HL-60/S4 (cell line): ENCODE data around the gene CENPF.
"Not testable (repeated sequence)": the region's sequence is repeated elsewhere in the genome, so short reads cannot be mapped to it uniquely, and the experiment has no call there.

Source experiments
- in situ Hi-C: fragments of 300-500 bp; cut with MboI; formaldehyde crosslinking; loops from 2 replicates; pipeline ENCODE4 v1.14.3; 2022; ENCODE audit warnings: low sequenced_read_pairs

Gene CENPF

GRCh38 chr1:214610136-214610535 is 7.1 kb downstream of the CENPF start:
- in situ Hi-C loops: not testable (repeated sequence)

- in situ Hi-C loops: no loop called here
These were observed 12.1 kb downstream of the CENPF start for GRCh38 chr1:214615109-214615508.

GRCh38 chr1:214615871-214616270 is 12.9 kb downstream of the CENPF start:
- in situ Hi-C loops: no loop called here

GRCh38 chr1:214617246-214617645 is 14.3 kb downstream of the CENPF start:
- in situ Hi-C loops: no loop called here

- in situ Hi-C loops: no loop called here
These were observed 14.8 kb downstream of the CENPF start for GRCh38 chr1:214617843-214618242.

GRCh38 chr1:214621236-214621635 is 18.2 kb downstream of the CENPF start:
- in situ Hi-C loops: no loop called here

- in situ Hi-C loops: no loop called here
These were observed 20.4 kb downstream of the CENPF start for GRCh38 chr1:214623430-214623829.

GRCh38 chr1:214632091-214632490 is 29.1 kb downstream of the CENPF start:
- in situ Hi-C loops: no loop called here

GRCh38 chr1:214633686-214634085 is 30.7 kb downstream of the CENPF start:
- in situ Hi-C loops: no loop called here

- in situ Hi-C loops: no loop called here
These were observed 31.3 kb downstream of the CENPF start for GRCh38 chr1:214634267-214634666.

- in situ Hi-C loops: no loop called here
These were observed 32.1 kb downstream of the CENPF start for GRCh38 chr1:214635086-214635485.

GRCh38 chr1:214635506-214635905 is 32.5 kb downstream of the CENPF start:
- in situ Hi-C loops: no loop called here

GRCh38 chr1:214636436-214636835 is 33.4 kb downstream of the CENPF start:
- in situ Hi-C loops: no loop called here

GRCh38 chr1:214637125-214637524 is 34.1 kb downstream of the CENPF start:
- in situ Hi-C loops: no loop called here

- in situ Hi-C loops: no loop called here
These were observed 34.9 kb downstream of the CENPF start for GRCh38 chr1:214637722-214638458.

GRCh38 chr1:214638459-214638807 is 35.4 kb downstream of the CENPF start:
- in situ Hi-C loops: no loop called here

GRCh38 chr1:214638997-214639396 is 36.0 kb downstream of the CENPF start:
- in situ Hi-C loops: no loop called here

- in situ Hi-C loops: no loop called here
These were observed 37.6 kb downstream of the CENPF start for GRCh38 chr1:214640431-214641213.

- in situ Hi-C loops: no loop called here
These were observed 38.4 kb downstream of the CENPF start for GRCh38 chr1:214641214-214641895.

- in situ Hi-C loops: no loop called here
These were observed 40.0 kb downstream of the CENPF start for GRCh38 chr1:214643030-214643429.

GRCh38 chr1:214645712-214646111 is 42.7 kb downstream of the CENPF start:
- in situ Hi-C loops: no loop called here

GRCh38 chr1:214648801-214649200 is 45.8 kb downstream of the CENPF start:
- in situ Hi-C loops: no loop called here
